ENCODE results near the gene SPON1.

The SPON1 gene

DNA sequence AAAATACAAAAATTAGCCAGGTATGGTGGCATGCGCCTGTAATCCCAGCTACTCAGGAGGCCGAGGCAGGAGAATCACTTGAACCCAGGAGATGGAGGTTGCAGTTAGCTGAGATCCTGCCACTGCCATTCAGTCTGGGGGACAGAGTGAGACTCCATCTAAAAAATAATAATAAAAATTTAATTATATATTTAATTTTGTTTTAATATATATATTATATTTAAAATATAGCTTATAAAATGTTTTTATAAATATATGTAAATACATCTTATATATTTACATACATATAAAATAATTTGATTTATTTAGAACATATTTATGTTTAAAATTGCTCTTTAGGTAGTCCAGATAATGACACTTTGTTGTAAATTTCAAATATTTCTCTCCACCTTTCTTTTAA is 82.9 kb downstream of the SPON1 start:
- H3K27ac ChIP-seq, result no peak overlapping the region
- no peak for TF ChIP-seq CTCF (conservative IDR thresholded peaks at IDR 0.05)

- TF ChIP-seq CTCF (conservative IDR thresholded peaks at IDR 0.05), result no peak
- no peak overlapping the region for H3K27ac ChIP-seq
Measured at GRCh38 chr11:14052198-14052597, 89.7 kb downstream of the SPON1 start.

DNA sequence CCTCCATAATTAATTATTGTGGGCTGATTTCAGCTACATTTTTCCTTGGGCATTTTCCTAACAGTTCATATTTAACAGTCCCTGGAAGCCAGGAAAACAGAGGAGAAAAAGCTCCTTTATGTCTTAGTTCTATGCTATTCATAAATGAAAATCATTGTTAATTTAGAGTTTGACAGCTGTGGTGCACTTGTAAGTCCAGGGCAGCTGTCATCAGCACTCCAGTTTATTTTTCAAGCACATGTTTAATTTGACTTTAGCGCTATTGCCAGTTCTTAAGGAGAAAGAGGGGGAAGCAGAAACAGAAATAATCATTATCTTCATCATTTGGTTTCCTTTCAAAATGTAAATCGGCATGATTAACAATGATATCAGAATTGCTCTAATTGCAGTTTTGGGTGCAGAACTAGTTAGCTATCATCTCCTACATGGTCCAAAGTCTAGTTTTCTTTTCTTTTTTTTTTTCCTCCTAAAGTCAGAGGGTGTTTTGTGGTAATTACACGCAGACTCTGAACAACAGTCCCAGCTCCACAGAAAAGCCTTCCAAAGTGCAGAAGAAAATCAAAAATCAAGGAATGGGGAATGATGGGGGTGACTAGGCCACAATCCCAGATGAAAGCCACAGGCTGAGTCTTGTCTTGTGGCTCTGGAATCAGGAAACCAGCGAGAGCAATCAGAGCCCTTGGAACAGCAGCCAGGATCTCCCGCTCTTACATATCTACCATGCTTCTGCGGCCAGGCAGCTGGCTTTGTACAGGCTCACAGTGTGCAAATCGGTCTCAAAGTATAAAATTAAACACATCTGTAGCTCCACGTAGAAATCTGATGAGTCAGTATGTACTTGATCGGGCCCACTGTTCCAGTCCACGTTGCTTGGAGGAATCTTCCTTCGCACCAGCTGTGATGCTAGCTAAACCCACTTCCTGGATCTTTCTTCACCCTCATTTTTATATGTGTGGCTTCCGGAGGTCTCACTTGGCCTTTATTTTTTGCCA is 91.9 kb downstream of the SPON1 start:
- no peak overlapping the region for H3K27ac ChIP-seq
- no peak for TF ChIP-seq CTCF (conservative IDR thresholded peaks at IDR 0.05)

DNA sequence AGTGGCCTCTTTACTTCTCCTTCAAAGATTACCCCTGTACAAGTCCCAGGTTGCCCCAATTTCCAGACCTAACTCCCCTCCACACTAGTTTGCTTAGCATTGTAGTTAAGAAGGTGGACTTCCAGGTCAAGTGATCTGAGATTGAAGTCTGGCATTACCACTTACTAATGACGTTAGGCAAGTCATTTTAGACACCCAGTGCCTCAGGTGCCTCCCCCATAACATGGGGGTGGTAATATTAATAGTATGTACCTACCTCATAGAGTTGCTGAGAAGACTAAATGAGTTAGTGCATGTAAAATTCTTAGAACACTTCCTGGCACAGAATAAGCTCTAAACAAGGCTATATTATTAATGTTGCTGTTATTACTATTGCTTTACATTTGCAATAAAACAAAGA is 93.4 kb downstream of the SPON1 start:
- H3K27ac ChIP-seq, result no peak overlapping the region
- TF ChIP-seq CTCF (conservative IDR thresholded peaks at IDR 0.05), result no peak

DNA sequence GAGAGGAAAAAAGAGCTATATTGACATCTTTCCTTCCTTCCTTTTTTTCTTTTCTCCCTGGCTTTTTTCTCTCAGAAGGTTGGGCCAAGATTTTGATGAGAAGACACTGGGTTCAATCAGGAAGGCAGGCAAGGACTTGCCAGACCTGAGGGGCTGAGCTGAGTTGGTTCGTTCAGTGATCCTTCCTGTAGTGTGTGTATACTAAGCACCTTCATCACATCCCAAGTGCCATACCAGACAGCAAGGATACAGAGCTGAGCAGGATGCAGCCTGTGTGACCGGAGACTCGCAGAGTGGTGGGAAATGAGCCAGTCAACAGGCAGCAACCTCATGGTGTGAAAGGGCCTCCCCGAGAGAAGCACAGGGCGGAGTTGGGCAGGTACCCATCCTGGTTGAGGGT is 95.5 kb downstream of the SPON1 start:
- no peak for TF ChIP-seq CTCF (conservative IDR thresholded peaks at IDR 0.05)
- H3K27ac ChIP-seq, result no peak overlapping the region

GRCh38 chr11:14059491-14059890 is 97.0 kb downstream of the SPON1 start:
- H3K27ac ChIP-seq, result no peak overlapping the region
- TF ChIP-seq CTCF (conservative IDR thresholded peaks at IDR 0.05), result no peak

- TF ChIP-seq CTCF (conservative IDR thresholded peaks at IDR 0.05), result no peak
- H3K27ac ChIP-seq, result no peak overlapping the region
Measured at GRCh38 chr11:14061721-14062120, 99.2 kb downstream of the SPON1 start.

Measured in VCaP (cell line).